HL-60 (cell line): Measurements from ENCODE around the gene AK9.

ENCODE experiments used
- DNase-seq, 2 experiments: peaks; one replicate each; pipeline ENCODE4 v3.0.0-alpha.2; 2010 to 2020; ENCODE audit warnings: low read depth in 1 of 2, low spot score in 1 of 2
- H3K27ac ChIP-seq: fragments of 250-450 bp; sonication (Bioruptor Pico); replicated peaks from 2 replicates; pipeline ENCODE4 v1.5.1; 2020; ENCODE audit warnings: mild to moderate bottlenecking, moderate library complexity
- H3K27me3 ChIP-seq: fragments of 250-450 bp; sonication (Bioruptor Pico); 2 replicates; pipeline ENCODE4 v1.5.1; 2021; ENCODE audit warnings: mild to moderate bottlenecking, moderate library complexity; ENCODE audit not compliant: insufficient read depth, poor library complexity, severe bottlenecking
- H3K4me3 ChIP-seq: replicated peaks from 2 replicates; pipeline ENCODE4 v1.5.1; 2011; ENCODE audit warnings: mild to moderate bottlenecking, control low read depth, low read length; ENCODE audit not compliant: insufficient read depth
- CTCF ChIP-seq: IDR thresholded peaks from one replicate; pipeline ENCODE4 v1.5.1; 2011; ENCODE audit warnings: low read length, control low read depth, inconsistent platforms; ENCODE audit not compliant: insufficient read depth
- GABPA ChIP-seq: IDR thresholded peaks from 2 replicates; pipeline ENCODE4 v1.6.1; 2012; ENCODE audit warnings: low read depth
- POLR2AphosphoS5 ChIP-seq: IDR thresholded peaks from 2 replicates; pipeline ENCODE4 v1.6.1; 2012; ENCODE audit warnings: low read depth
- REST ChIP-seq: IDR thresholded peaks from 2 replicates; pipeline ENCODE4 v1.6.1; 2012; ENCODE audit warnings: low read depth; ENCODE audit not compliant: insufficient replicate concordance
- SPI1 ChIP-seq: IDR thresholded peaks from 2 replicates; pipeline ENCODE4 v1.6.1; 2012; ENCODE audit warnings: low read depth, mild to moderate bottlenecking, borderline replicate concordance

Gene AK9

GRCh38 chr6:109610590-109610989, 80.4 kb downstream of the AK9 start:
- DNase-seq: no peak
- no peak overlapping the region for H3K27ac ChIP-seq
- H3K27me3 ChIP-seq: no peaks in the 10 kb centered on the region
- no peak overlapping the region for H3K4me3 ChIP-seq
- no peak for TF ChIP-seq REST
- TF ChIP-seq CTCF: no peak
- no peak for TF ChIP-seq SPI1
- TF ChIP-seq GABPA: no peak
- no peak for TF ChIP-seq POLR2AphosphoS5

GRCh38 chr6:109609737-109610136, 81.3 kb downstream of the AK9 start:
- no peak for DNase-seq
- Histone ChIP-seq H3K27ac (no peak overlapping the region), H3K4me3 (no peak overlapping the region), H3K27me3 (no peaks in the 10 kb centered on the region)
- no peak for TF ChIP-seq POLR2AphosphoS5
- TF ChIP-seq SPI1: no peak
- TF ChIP-seq CTCF: no peak
- TF ChIP-seq GABPA: no peak
- TF ChIP-seq REST: no peak

GRCh38 chr6:109606359-109606758, 84.6 kb downstream of the AK9 start:
- TF ChIP-seq GABPA: no peak
- TF ChIP-seq POLR2AphosphoS5: no peak
- no peak for TF ChIP-seq REST
- no peak for TF ChIP-seq CTCF
- no peak for TF ChIP-seq SPI1
- no peaks in the 10 kb centered on the region for H3K27me3 ChIP-seq
- no peak overlapping the region for H3K4me3 ChIP-seq
- DNase-seq: no peak
- no peak overlapping the region for H3K27ac ChIP-seq
